ENCODE data around the gene WDR27.

The WDR27 gene

GRCh38 chr6:169451065-169451838 is 250.6 kb downstream of the WDR27 start:
- H3K23ac ChIP-seq (ENCODE audit: low read length in 2 of 2): no peak overlapping the region
- no peaks in the 10 kb centered on the region for H3K9me3 ChIP-seq (ENCODE audit: control insufficient read depth, low read length)
- H3K27me3 ChIP-seq (ENCODE audit: control insufficient read depth in 1 of 2, insufficient read depth in 1 of 2, low read length in 2 of 2): no peaks in the 10 kb centered on the region
- H3K18ac ChIP-seq (ENCODE audit: low read depth in 1 of 2, low read length in 2 of 2): no peak overlapping the region
- H2AFZ ChIP-seq (ENCODE audit: low read depth, low read length): no peak overlapping the region
- DNase-seq: no peak
- H3K14ac ChIP-seq (ENCODE audit: low read length in 2 of 2): no peak overlapping the region
- no peaks in the 10 kb centered on the region for H3K36me3 ChIP-seq (ENCODE audit: control insufficient read depth in 1 of 2, insufficient read depth in 2 of 2, low read depth in 1 of 2, low read length in 2 of 2)
- no peak overlapping the region for H3K4me2 ChIP-seq (ENCODE audit: low read length, poor library complexity, severe bottlenecking)
- peak overlapping the region; percentile 26 for H3K27ac ChIP-seq (ENCODE audit: low read length, poor library complexity, severe bottlenecking)
- no peak overlapping the region for H3K4ac ChIP-seq (ENCODE audit: low read depth in 1 of 2, low read length in 2 of 2)
- H2AK5ac ChIP-seq (ENCODE audit: low read length, severe bottlenecking): no peak overlapping the region
- no peaks in the 10 kb centered on the region for H3K79me1 ChIP-seq (replicated peaks; ENCODE audit: low read length, poor library complexity, severe bottlenecking)
- H2BK120ac ChIP-seq (ENCODE audit: low read depth, low read length): no peak overlapping the region
- H2BK5ac ChIP-seq (ENCODE audit: low read depth, low read length, poor library complexity, severe bottlenecking): no peak overlapping the region
- H4K8ac ChIP-seq (ENCODE audit: low read length): no peak overlapping the region
- no peak overlapping the region for H3K4me3 ChIP-seq (ENCODE audit: insufficient read depth in 1 of 2, low read depth in 1 of 2, low read length in 2 of 2)
- WGBS: 78% methylated on average over 8 of the region's 14 CpGs
- H4K91ac ChIP-seq (ENCODE audit: low read length): no peak overlapping the region
- H3K9ac ChIP-seq (ENCODE audit: low read length): peak overlapping the region; percentile 88
- H2BK12ac ChIP-seq (ENCODE audit: low read length in 2 of 2): no peak overlapping the region
- no peak overlapping the region for H2BK15ac ChIP-seq (ENCODE audit: low read depth, poor library complexity, severe bottlenecking)
- peaks cover 29% of the 10 kb centered on the region for H3K4me1 ChIP-seq (ENCODE audit: control insufficient read depth, insufficient read depth, low read depth, low read length)

GRCh38 chr6:169450097-169450496 is 251.7 kb downstream of the WDR27 start:
- no peak overlapping the region for H4K8ac ChIP-seq (ENCODE audit: low read length)
- peaks cover 27% of the 10 kb centered on the region for H3K4me1 ChIP-seq (ENCODE audit: control insufficient read depth, insufficient read depth, low read depth, low read length)
- H3K36me3 ChIP-seq (ENCODE audit: control insufficient read depth in 1 of 2, insufficient read depth in 2 of 2, low read depth in 1 of 2, low read length in 2 of 2): no peaks in the 10 kb centered on the region
- H2AK5ac ChIP-seq (ENCODE audit: low read length, severe bottlenecking): no peak overlapping the region
- H3K4me2 ChIP-seq (ENCODE audit: low read length, poor library complexity, severe bottlenecking): no peak overlapping the region
- H3K27ac ChIP-seq (ENCODE audit: low read length, poor library complexity, severe bottlenecking): peak overlapping the region; percentile 9
- no peak overlapping the region for H3K23ac ChIP-seq (ENCODE audit: low read length in 2 of 2)
- H2BK15ac ChIP-seq (ENCODE audit: low read depth, poor library complexity, severe bottlenecking): no peak overlapping the region
- no peak overlapping the region for H4K91ac ChIP-seq (ENCODE audit: low read length)
- no peak overlapping the region for H3K4me3 ChIP-seq (ENCODE audit: insufficient read depth in 1 of 2, low read depth in 1 of 2, low read length in 2 of 2)
- no peak overlapping the region for H2BK12ac ChIP-seq (ENCODE audit: low read length in 2 of 2)
- WGBS: 76% methylated on average over 12 of the region's 12 CpGs
- no peak overlapping the region for H3K18ac ChIP-seq (ENCODE audit: low read depth in 1 of 2, low read length in 2 of 2)
- H3K4ac ChIP-seq (ENCODE audit: low read depth in 1 of 2, low read length in 2 of 2): no peak overlapping the region
- no peak overlapping the region for H3K14ac ChIP-seq (ENCODE audit: low read length in 2 of 2)
- H2BK120ac ChIP-seq (ENCODE audit: low read depth, low read length): no peak overlapping the region
- no peaks in the 10 kb centered on the region for H3K79me1 ChIP-seq (replicated peaks; ENCODE audit: low read length, poor library complexity, severe bottlenecking)
- no peak for DNase-seq
- H2AFZ ChIP-seq (ENCODE audit: low read depth, low read length): no peak overlapping the region
- no peaks in the 10 kb centered on the region for H3K27me3 ChIP-seq (ENCODE audit: control insufficient read depth in 1 of 2, insufficient read depth in 1 of 2, low read length in 2 of 2)
- H2BK5ac ChIP-seq (ENCODE audit: low read depth, low read length, poor library complexity, severe bottlenecking): no peak overlapping the region
- H3K9me3 ChIP-seq (ENCODE audit: control insufficient read depth, low read length): no peaks in the 10 kb centered on the region
- H3K9ac ChIP-seq (ENCODE audit: low read length): no peak overlapping the region

- no peak overlapping the region for H2BK120ac ChIP-seq (ENCODE audit: low read depth, low read length)
- H3K4ac ChIP-seq (ENCODE audit: low read depth in 1 of 2, low read length in 2 of 2): no peak overlapping the region
- H3K27me3 ChIP-seq (ENCODE audit: control insufficient read depth in 1 of 2, insufficient read depth in 1 of 2, low read length in 2 of 2): no peaks in the 10 kb centered on the region
- no peak overlapping the region for H4K8ac ChIP-seq (ENCODE audit: low read length)
- H3K9me3 ChIP-seq (ENCODE audit: control insufficient read depth, low read length): no peaks in the 10 kb centered on the region
- H3K14ac ChIP-seq (ENCODE audit: low read length in 2 of 2): no peak overlapping the region
- peaks cover 22% of the 10 kb centered on the region for H3K4me1 ChIP-seq (ENCODE audit: control insufficient read depth, insufficient read depth, low read depth, low read length)
- no peak for DNase-seq
- no peak overlapping the region for H2BK15ac ChIP-seq (ENCODE audit: low read depth, poor library complexity, severe bottlenecking)
- no peak overlapping the region for H3K18ac ChIP-seq (ENCODE audit: low read depth in 1 of 2, low read length in 2 of 2)
- H3K27ac ChIP-seq (ENCODE audit: low read length, poor library complexity, severe bottlenecking): no peak overlapping the region
- H2AFZ ChIP-seq (ENCODE audit: low read depth, low read length): no peak overlapping the region
- H4K91ac ChIP-seq (ENCODE audit: low read length): no peak overlapping the region
- H2AK5ac ChIP-seq (ENCODE audit: low read length, severe bottlenecking): no peak overlapping the region
- H3K4me3 ChIP-seq (ENCODE audit: insufficient read depth in 1 of 2, low read depth in 1 of 2, low read length in 2 of 2): no peak overlapping the region
- no peak overlapping the region for H3K23ac ChIP-seq (ENCODE audit: low read length in 2 of 2)
- no peak overlapping the region for H2BK5ac ChIP-seq (ENCODE audit: low read depth, low read length, poor library complexity, severe bottlenecking)
- H3K36me3 ChIP-seq (ENCODE audit: control insufficient read depth in 1 of 2, insufficient read depth in 2 of 2, low read depth in 1 of 2, low read length in 2 of 2): no peaks in the 10 kb centered on the region
- no peak overlapping the region for H2BK12ac ChIP-seq (ENCODE audit: low read length in 2 of 2)
- no peak overlapping the region for H3K4me2 ChIP-seq (ENCODE audit: low read length, poor library complexity, severe bottlenecking)
- WGBS: 80% methylated on average over 4 of the region's 6 CpGs
- no peak overlapping the region for H3K9ac ChIP-seq (ENCODE audit: low read length)
- no peaks in the 10 kb centered on the region for H3K79me1 ChIP-seq (replicated peaks; ENCODE audit: low read length, poor library complexity, severe bottlenecking)
Observed at GRCh38 chr6:169449221-169449620, 252.6 kb downstream of the WDR27 start.

- Histone ChIP-seq H3K4ac (ENCODE audit: low read depth in 1 of 2, low read length in 2 of 2) (no peak overlapping the region), H3K4me3 (ENCODE audit: insufficient read depth in 1 of 2, low read depth in 1 of 2, low read length in 2 of 2) (no peak overlapping the region), H2BK5ac (ENCODE audit: low read depth, low read length, poor library complexity, severe bottlenecking) (no peak overlapping the region), H3K14ac (ENCODE audit: low read length in 2 of 2) (no peak overlapping the region), H3K36me3 (ENCODE audit: control insufficient read depth in 1 of 2, insufficient read depth in 2 of 2, low read depth in 1 of 2, low read length in 2 of 2) (no peaks in the 10 kb centered on the region), H3K27me3 (ENCODE audit: control insufficient read depth in 1 of 2, insufficient read depth in 1 of 2, low read length in 2 of 2) (no peaks in the 10 kb centered on the region), H3K23ac (ENCODE audit: low read length in 2 of 2) (no peak overlapping the region), H2AK5ac (ENCODE audit: low read length, severe bottlenecking) (no peak overlapping the region), H3K27ac (ENCODE audit: low read length, poor library complexity, severe bottlenecking) (no peak overlapping the region), H3K18ac (ENCODE audit: low read depth in 1 of 2, low read length in 2 of 2) (no peak overlapping the region), H2AFZ (ENCODE audit: low read depth, low read length) (no peak overlapping the region), H2BK12ac (ENCODE audit: low read length in 2 of 2) (no peak overlapping the region), H3K9me3 (ENCODE audit: control insufficient read depth, low read length) (no peaks in the 10 kb centered on the region), H4K8ac (ENCODE audit: low read length) (no peak overlapping the region), H2BK120ac (ENCODE audit: low read depth, low read length) (no peak overlapping the region), H3K79me1 (replicated peaks; ENCODE audit: low read length, poor library complexity, severe bottlenecking) (no peaks in the 10 kb centered on the region), H4K91ac (ENCODE audit: low read length) (no peak overlapping the region), H3K4me1 (ENCODE audit: control insufficient read depth, insufficient read depth, low read depth, low read length) (peaks cover 18% of the 10 kb centered on the region), H3K9ac (ENCODE audit: low read length) (no peak overlapping the region), H2BK15ac (ENCODE audit: low read depth, poor library complexity, severe bottlenecking) (no peak overlapping the region), H3K4me2 (ENCODE audit: low read length, poor library complexity, severe bottlenecking) (no peak overlapping the region)
- no peak for DNase-seq
- 90% methylated on average over 27 of the region's 27 CpGs for WGBS
Observed at GRCh38 chr6:169445661-169446581, 255.9 kb downstream of the WDR27 start.
